ENCODE data around the gene RAG2. TPM values are rescaled to one million over a fixed set of nuclear protein-coding genes. Genes with fewer than 3 reads are reported as not detected.

RAG2 gene
- total RNA-seq, 4 donors from 2014 or later = not detected

- Histone ChIP-seq H3K4me3 (no peak overlapping the region), H3K27me3 (no peaks in the 10 kb centered on the region), H3K4me1 (no peaks in the 10 kb centered on the region), H3K9me3 (no peaks in the 10 kb centered on the region), H3K27ac (no peak overlapping the region), H3K36me3 (no peaks in the 10 kb centered on the region)
- DNase-seq = no peak
- TF ChIP-seq POLR2A (IDR thresholded peaks at IDR 0.05) = no peak
- TF ChIP-seq, protein P1, sequence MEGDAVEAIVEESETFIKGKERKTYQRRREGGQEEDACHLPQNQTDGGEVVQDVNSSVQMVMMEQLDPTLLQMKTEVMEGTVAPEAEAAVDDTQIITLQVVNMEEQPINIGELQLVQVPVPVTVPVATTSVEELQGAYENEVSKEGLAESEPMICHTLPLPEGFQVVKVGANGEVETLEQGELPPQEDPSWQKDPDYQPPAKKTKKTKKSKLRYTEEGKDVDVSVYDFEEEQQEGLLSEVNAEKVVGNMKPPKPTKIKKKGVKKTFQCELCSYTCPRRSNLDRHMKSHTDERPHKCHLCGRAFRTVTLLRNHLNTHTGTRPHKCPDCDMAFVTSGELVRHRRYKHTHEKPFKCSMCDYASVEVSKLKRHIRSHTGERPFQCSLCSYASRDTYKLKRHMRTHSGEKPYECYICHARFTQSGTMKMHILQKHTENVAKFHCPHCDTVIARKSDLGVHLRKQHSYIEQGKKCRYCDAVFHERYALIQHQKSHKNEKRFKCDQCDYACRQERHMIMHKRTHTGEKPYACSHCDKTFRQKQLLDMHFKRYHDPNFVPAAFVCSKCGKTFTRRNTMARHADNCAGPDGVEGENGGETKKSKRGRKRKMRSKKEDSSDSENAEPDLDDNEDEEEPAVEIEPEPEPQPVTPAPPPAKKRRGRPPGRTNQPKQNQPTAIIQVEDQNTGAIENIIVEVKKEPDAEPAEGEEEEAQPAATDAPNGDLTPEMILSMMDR (IDR thresholded peaks at IDR 0.05) = no peak
Observed at GRCh38 chr11:36608491-36609199, 10.6 kb upstream of the RAG2 start.

- Histone ChIP-seq H3K4me1 (no peaks in the 10 kb centered on the region), H3K36me3 (no peaks in the 10 kb centered on the region), H3K27me3 (no peaks in the 10 kb centered on the region), H3K9me3 (no peaks in the 10 kb centered on the region), H3K4me3 (no peak overlapping the region), H3K27ac (no peak overlapping the region)
- DNase-seq = no peak
- no peak for TF ChIP-seq POLR2A (IDR thresholded peaks at IDR 0.05)
- TF ChIP-seq, protein P1 (IDR thresholded peaks at IDR 0.05) = no peak
Observed at GRCh38 chr11:36605221-36606216, 7.5 kb upstream of the RAG2 start.

GRCh38 chr11:36602135-36602534 lies 4.1 kb upstream of the RAG2 start:
- no peak overlapping the region for H3K4me3 ChIP-seq
- no peaks in the 10 kb centered on the region for H3K36me3 ChIP-seq
- no peaks in the 10 kb centered on the region for H3K27me3 ChIP-seq
- TF ChIP-seq, protein P1 (IDR thresholded peaks at IDR 0.05) = no peak
- no peak for TF ChIP-seq POLR2A (IDR thresholded peaks at IDR 0.05)
- no peak for DNase-seq
- H3K4me1 ChIP-seq = no peaks in the 10 kb centered on the region
- no peak overlapping the region for H3K27ac ChIP-seq
- H3K9me3 ChIP-seq = no peaks in the 10 kb centered on the region

GRCh38 chr11:36601155-36601554 lies 3.1 kb upstream of the RAG2 start:
- TF ChIP-seq, protein P1 (IDR thresholded peaks at IDR 0.05) = no peak
- TF ChIP-seq POLR2A (IDR thresholded peaks at IDR 0.05) = no peak
- no peak for DNase-seq
- Histone ChIP-seq H3K9me3 (no peaks in the 10 kb centered on the region), H3K27me3 (no peaks in the 10 kb centered on the region), H3K36me3 (no peaks in the 10 kb centered on the region), H3K4me3 (no peak overlapping the region), H3K27ac (no peak overlapping the region), H3K4me1 (no peaks in the 10 kb centered on the region)

DNA sequence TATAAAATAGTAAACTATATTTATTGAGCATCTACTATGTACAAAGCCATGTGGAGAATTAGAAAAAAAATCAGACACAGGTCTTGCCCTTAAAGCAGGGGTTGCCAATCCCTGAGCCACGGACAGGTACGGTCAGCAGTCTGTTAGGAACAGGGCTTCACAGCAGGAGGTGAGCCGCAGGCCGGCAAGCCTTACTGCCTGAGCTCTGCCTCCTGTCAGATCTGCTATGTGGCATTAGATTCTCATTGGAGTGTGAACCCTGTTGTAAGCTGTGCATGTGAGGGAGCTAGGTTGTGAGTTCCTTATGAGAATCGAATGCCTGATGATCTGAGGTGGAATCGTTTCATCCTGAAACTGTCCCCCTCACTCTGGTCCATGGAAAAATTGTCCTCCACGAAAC lies 2.1 kb upstream of the RAG2 start:
- DNase-seq = no peak
- Histone ChIP-seq H3K4me1 (no peaks in the 10 kb centered on the region), H3K9me3 (no peaks in the 10 kb centered on the region), H3K36me3 (no peaks in the 10 kb centered on the region), H3K27me3 (no peaks in the 10 kb centered on the region), H3K27ac (no peak overlapping the region), H3K4me3 (no peak overlapping the region)
- TF ChIP-seq POLR2A (IDR thresholded peaks at IDR 0.05) = no peak
- TF ChIP-seq, protein P1 (IDR thresholded peaks at IDR 0.05) = no peak

Data from Peyer's patch (tissue), 4 donors.